Upper lobe of left lung (tissue), 4 donors: ENCODE measurements around the gene TENT5A.

Experiments
- EP300 ChIP-seq, 4 donors: sonication (generic); formaldehyde crosslinking; IDR thresholded peaks; one replicate each; pipeline ENCODE4 v1.5.1; 2017; ENCODE audit warnings: antibody characterized with exemption in 4 of 4, control low read depth in 2 of 4
- POLR2A ChIP-seq, 4 donors: fragments of 450-650 bp; IDR thresholded peaks; one replicate each; pipeline ENCODE4 v1.5.1; 2016 to 2017; ENCODE audit warnings: antibody characterized with exemption in 4 of 4, mild to moderate bottlenecking in 2 of 4
- POLR2AphosphoS5 ChIP-seq, 2 donors: sonication (generic); formaldehyde crosslinking; IDR thresholded peaks; one replicate each; pipeline ENCODE4 v1.5.1; 2017; ENCODE audit warnings: antibody characterized with exemption in 2 of 2
- TF ChIP-seq, protein P1 (sequence below), 6 experiments: fragments of 450-650 bp in 4 of 6; fragments of 200-600 bp in 2 of 6; sonication (generic) in 2 of 6; IDR thresholded peaks; one replicate each; pipeline ENCODE4 v1.5.1; 2016 to 2019; ENCODE audit warnings: antibody characterized with exemption in 6 of 6

GRCh38 chr6:81762132-81762531 is 9.7 kb upstream of the TENT5A start:
- no peak for TF ChIP-seq POLR2AphosphoS5 (IDR thresholded peaks at IDR 0.05)
- TF ChIP-seq, protein P1, sequence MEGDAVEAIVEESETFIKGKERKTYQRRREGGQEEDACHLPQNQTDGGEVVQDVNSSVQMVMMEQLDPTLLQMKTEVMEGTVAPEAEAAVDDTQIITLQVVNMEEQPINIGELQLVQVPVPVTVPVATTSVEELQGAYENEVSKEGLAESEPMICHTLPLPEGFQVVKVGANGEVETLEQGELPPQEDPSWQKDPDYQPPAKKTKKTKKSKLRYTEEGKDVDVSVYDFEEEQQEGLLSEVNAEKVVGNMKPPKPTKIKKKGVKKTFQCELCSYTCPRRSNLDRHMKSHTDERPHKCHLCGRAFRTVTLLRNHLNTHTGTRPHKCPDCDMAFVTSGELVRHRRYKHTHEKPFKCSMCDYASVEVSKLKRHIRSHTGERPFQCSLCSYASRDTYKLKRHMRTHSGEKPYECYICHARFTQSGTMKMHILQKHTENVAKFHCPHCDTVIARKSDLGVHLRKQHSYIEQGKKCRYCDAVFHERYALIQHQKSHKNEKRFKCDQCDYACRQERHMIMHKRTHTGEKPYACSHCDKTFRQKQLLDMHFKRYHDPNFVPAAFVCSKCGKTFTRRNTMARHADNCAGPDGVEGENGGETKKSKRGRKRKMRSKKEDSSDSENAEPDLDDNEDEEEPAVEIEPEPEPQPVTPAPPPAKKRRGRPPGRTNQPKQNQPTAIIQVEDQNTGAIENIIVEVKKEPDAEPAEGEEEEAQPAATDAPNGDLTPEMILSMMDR (IDR thresholded peaks at IDR 0.05): no peak
- TF ChIP-seq POLR2A (IDR thresholded peaks at IDR 0.05): no peak
- no peak for TF ChIP-seq EP300 (IDR thresholded peaks at IDR 0.05)
